Mesenchymal stem cell (in vitro differentiated cells and primary cell): ENCODE measurements around the gene DCLK3.

ENCODE experiments used
- DNase-seq: peaks from one replicate; pipeline ENCODE4 v3.0.0-alpha.2; 2013
- H2AFZ ChIP-seq: one replicate; pipeline ENCODE4 v1.6.1; 2013; ENCODE audit warnings: low read depth, mild to moderate bottlenecking, control low read depth, inconsistent platforms, low read length, moderate library complexity
- H2AK5ac ChIP-seq: 2 replicates; pipeline ENCODE4 v1.6.1; 2013; ENCODE audit warnings: low read length, moderate library complexity, mild to moderate bottlenecking, inconsistent platforms; ENCODE audit not compliant: severe bottlenecking
- H2BK120ac ChIP-seq: one replicate; pipeline ENCODE4 v1.6.1; 2013; ENCODE audit warnings: low read depth, mild to moderate bottlenecking, inconsistent platforms, low read length, moderate library complexity
- H2BK12ac ChIP-seq, 2 experiments: one replicate each; pipeline ENCODE4 v1.6.1; 2013; ENCODE audit warnings: inconsistent platforms in 2 of 2, low read length in 2 of 2, mild to moderate bottlenecking in 2 of 2, moderate library complexity in 2 of 2, control low read depth in 1 of 2
- H2BK15ac ChIP-seq: one replicate; pipeline ENCODE4 v1.6.1; 2013; ENCODE audit warnings: mild to moderate bottlenecking, low read depth, inconsistent platforms; ENCODE audit not compliant: poor library complexity, severe bottlenecking
- H2BK5ac ChIP-seq: 2 replicates; pipeline ENCODE4 v1.6.1; 2013; ENCODE audit warnings: low read depth, mild to moderate bottlenecking, low read length, control low read depth, inconsistent platforms; ENCODE audit not compliant: poor library complexity, severe bottlenecking
- H3K14ac ChIP-seq, 2 experiments: one replicate each; pipeline ENCODE4 v1.6.1; 2013; ENCODE audit warnings: inconsistent platforms in 2 of 2, low read length in 2 of 2, control low read depth in 1 of 2, mild to moderate bottlenecking in 1 of 2, moderate library complexity in 1 of 2
- H3K18ac ChIP-seq, 2 experiments: one replicate each; pipeline ENCODE4 v1.6.1; 2013; ENCODE audit warnings: inconsistent platforms in 2 of 2, low read length in 2 of 2, control low read depth in 1 of 2, low read depth in 1 of 2, mild to moderate bottlenecking in 1 of 2
- H3K23ac ChIP-seq, 2 experiments: one replicate each; pipeline ENCODE4 v1.6.1; 2013; ENCODE audit warnings: inconsistent platforms in 2 of 2, low read length in 2 of 2, mild to moderate bottlenecking in 2 of 2, moderate library complexity in 2 of 2, control low read depth in 1 of 2
- H3K27ac ChIP-seq: 2 replicates; pipeline ENCODE4 v1.5.1; 2013; ENCODE audit warnings: mild to moderate bottlenecking, moderate library complexity, low read length, control low read depth, inconsistent platforms; ENCODE audit not compliant: poor library complexity, severe bottlenecking
- H3K27me3 ChIP-seq, 2 experiments: 2 replicates each; pipeline versions ENCODE4 v1.6.1 to v1.7.0; 2013; ENCODE audit warnings: low read length in 2 of 2, mild to moderate bottlenecking in 2 of 2, moderate library complexity in 2 of 2, control low read depth in 1 of 2, inconsistent platforms in 1 of 2; ENCODE audit not compliant: control insufficient read depth in 1 of 2, insufficient read depth in 1 of 2
- H3K36me3 ChIP-seq, 2 experiments: 2 replicates each; pipeline versions ENCODE4 v1.6.1 to v1.7.0; 2013; ENCODE audit warnings: low read length in 2 of 2, control low read depth in 1 of 2, inconsistent platforms in 1 of 2, low read depth in 1 of 2, mild to moderate bottlenecking in 1 of 2; ENCODE audit not compliant: insufficient read depth in 2 of 2, control insufficient read depth in 1 of 2
- H3K4ac ChIP-seq, 2 experiments: one replicate each; pipeline ENCODE4 v1.6.1; 2013; ENCODE audit warnings: inconsistent platforms in 2 of 2, low read length in 2 of 2, mild to moderate bottlenecking in 2 of 2, moderate library complexity in 2 of 2, control low read depth in 1 of 2, low read depth in 1 of 2
- H3K4me1 ChIP-seq: 2 replicates; pipeline ENCODE4 v1.6.1; 2013; ENCODE audit warnings: low read depth, low read length, control low read depth; ENCODE audit not compliant: control insufficient read depth, insufficient read depth
- H3K4me2 ChIP-seq: 2 replicates; pipeline ENCODE4 v1.6.1; 2013; ENCODE audit warnings: low read length, mild to moderate bottlenecking, inconsistent platforms; ENCODE audit not compliant: poor library complexity, severe bottlenecking
- H3K4me3 ChIP-seq, 2 experiments: 2 replicates each; pipeline versions ENCODE4 v1.5.1 to v1.7.0; 2013; ENCODE audit warnings: low read length in 2 of 2, mild to moderate bottlenecking in 2 of 2, control low read depth in 1 of 2, low read depth in 1 of 2; ENCODE audit not compliant: insufficient read depth in 1 of 2
- H3K79me1 ChIP-seq: replicated peaks from 2 replicates; pipeline ENCODE4 v1.6.1; 2013; ENCODE audit warnings: mild to moderate bottlenecking, control low read depth, low read length, inconsistent platforms; ENCODE audit not compliant: poor library complexity, severe bottlenecking
- H3K9ac ChIP-seq: 2 replicates; pipeline ENCODE4 v1.7.0; 2013; ENCODE audit warnings: mild to moderate bottlenecking, low read length, moderate library complexity
- H3K9me3 ChIP-seq: 2 replicates; pipeline ENCODE4 v1.7.0; 2013; ENCODE audit warnings: mild to moderate bottlenecking, low read length; ENCODE audit not compliant: control insufficient read depth
- H4K8ac ChIP-seq: one replicate; pipeline ENCODE4 v1.6.1; 2013; ENCODE audit warnings: inconsistent platforms, mild to moderate bottlenecking, low read length, moderate library complexity
- H4K91ac ChIP-seq: one replicate; pipeline ENCODE4 v1.6.1; 2013; ENCODE audit warnings: mild to moderate bottlenecking, low read length, inconsistent platforms
- WGBS: methylation state at CpG from one replicate; pipeline ENCODE4 v1.1.7; 2013; ENCODE audit warnings: mixed read lengths; 5-methylcytosine and 5-hydroxymethylcytosine counted together

DCLK3 gene

DNA sequence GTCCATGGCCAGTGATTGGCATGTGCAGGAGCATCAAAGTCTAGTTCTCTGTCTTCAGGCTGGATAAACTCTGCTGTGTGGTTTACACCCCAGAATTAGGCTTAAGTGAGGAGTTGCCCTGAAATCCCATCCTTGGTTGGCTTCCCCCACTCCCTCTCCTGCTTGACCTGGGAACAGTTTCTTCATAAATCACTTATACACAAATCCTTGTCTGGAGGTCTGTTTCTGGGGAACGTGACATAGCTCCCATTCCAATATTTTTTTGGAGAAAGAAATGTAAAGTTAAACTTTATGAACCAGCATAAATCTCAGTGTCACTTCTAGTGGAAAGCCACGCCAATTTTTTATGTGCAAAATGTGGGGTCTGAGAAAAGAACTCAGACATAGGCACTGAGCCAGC lies 98.2 kb downstream of the DCLK3 start:
- H2BK120ac ChIP-seq: no peak overlapping the region
- H2BK12ac ChIP-seq: no peak overlapping the region
- H3K4me2 ChIP-seq: no peak overlapping the region
- H3K4me1 ChIP-seq: no peaks in the 10 kb centered on the region
- H2AFZ ChIP-seq: no peak overlapping the region
- no peak overlapping the region for H2AK5ac ChIP-seq
- H3K36me3 ChIP-seq: no peaks in the 10 kb centered on the region
- 38% methylated on average over 1 of the region's 2 CpGs for WGBS
- no peak overlapping the region for H3K14ac ChIP-seq
- no peak for DNase-seq
- H3K4me3 ChIP-seq: no peak overlapping the region
- no peak overlapping the region for H2BK5ac ChIP-seq
- H3K27me3 ChIP-seq: no peaks in the 10 kb centered on the region
- H3K23ac ChIP-seq: no peak overlapping the region
- H4K91ac ChIP-seq: no peak overlapping the region
- H3K79me1 ChIP-seq: no peaks in the 10 kb centered on the region
- no peaks in the 10 kb centered on the region for H3K9me3 ChIP-seq
- H3K27ac ChIP-seq: no peak overlapping the region
- no peak overlapping the region for H4K8ac ChIP-seq
- no peak overlapping the region for H2BK15ac ChIP-seq
- no peak overlapping the region for H3K9ac ChIP-seq
- H3K18ac ChIP-seq: no peak overlapping the region
- H3K4ac ChIP-seq: no peak overlapping the region

DNA sequence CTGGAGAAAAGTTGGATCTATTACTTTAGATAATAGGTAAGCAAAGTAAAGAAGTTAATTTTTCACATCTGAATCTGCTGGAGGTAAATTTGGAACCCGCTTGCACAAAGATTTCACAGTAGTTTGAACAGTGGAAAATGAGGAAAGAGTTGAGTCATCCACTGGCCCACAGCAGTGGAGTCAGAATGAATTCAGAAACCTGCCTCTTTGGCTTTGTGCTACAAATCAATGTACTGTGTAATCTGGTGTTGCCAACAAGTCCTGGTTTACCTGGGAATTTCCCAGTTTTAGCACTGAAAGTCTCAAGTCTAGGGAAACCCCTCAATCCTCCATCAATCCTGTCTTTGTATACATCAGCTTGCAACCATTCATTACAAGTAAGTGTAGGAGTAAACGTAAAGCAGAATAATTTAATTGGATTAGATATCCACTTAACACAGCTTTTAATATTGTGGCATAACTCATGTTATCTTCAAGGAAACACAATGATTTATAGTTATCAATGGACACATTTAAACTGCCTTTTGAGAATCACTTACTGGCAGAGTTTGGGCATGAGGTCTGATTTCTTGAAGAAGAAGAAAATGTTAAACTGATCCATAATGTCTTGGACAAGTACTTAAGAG lies 100.6 kb downstream of the DCLK3 start:
- no peak overlapping the region for H2BK15ac ChIP-seq
- no peak overlapping the region for H2BK120ac ChIP-seq
- H2BK12ac ChIP-seq: no peak overlapping the region
- no peak overlapping the region for H3K23ac ChIP-seq
- H3K79me1 ChIP-seq: no peaks in the 10 kb centered on the region
- H4K8ac ChIP-seq: no peak overlapping the region
- H2AFZ ChIP-seq: no peak overlapping the region
- no peak overlapping the region for H4K91ac ChIP-seq
- no peak overlapping the region for H3K4ac ChIP-seq
- no peak overlapping the region for H3K4me2 ChIP-seq
- no peaks in the 10 kb centered on the region for H3K9me3 ChIP-seq
- no peaks in the 10 kb centered on the region for H3K27me3 ChIP-seq
- H2BK5ac ChIP-seq: no peak overlapping the region
- H3K36me3 ChIP-seq: no peaks in the 10 kb centered on the region
- peak; percentile 12 for DNase-seq
- H3K4me1 ChIP-seq: no peaks in the 10 kb centered on the region
- WGBS: 88% methylated on average over 1 of the region's 2 CpGs
- no peak overlapping the region for H3K18ac ChIP-seq
- H2AK5ac ChIP-seq: no peak overlapping the region
- H3K9ac ChIP-seq: peak overlapping the region; percentile 39
- no peak overlapping the region for H3K4me3 ChIP-seq
- H3K27ac ChIP-seq: peak overlapping the region; percentile 63
- H3K14ac ChIP-seq: no peak overlapping the region

DNA sequence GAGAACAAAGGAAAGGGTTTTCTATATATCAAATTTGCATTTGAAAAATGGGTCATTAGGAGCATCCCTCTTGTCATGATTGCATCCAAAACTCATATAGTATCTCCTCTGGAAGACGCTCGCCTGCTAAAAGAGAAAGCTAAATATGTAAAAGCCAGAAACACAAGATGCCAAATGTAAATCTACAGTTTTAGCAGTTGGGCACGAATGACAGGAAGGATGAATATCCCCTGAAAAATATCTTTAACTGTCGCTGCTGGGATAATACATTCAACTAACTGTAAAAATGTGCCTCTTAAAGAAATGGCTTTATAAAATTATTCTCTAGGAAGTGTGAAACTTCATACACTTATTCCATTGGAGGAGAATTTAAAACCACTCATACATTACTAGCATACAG lies 101.7 kb downstream of the DCLK3 start:
- H3K4ac ChIP-seq: no peak overlapping the region
- no peak overlapping the region for H2AFZ ChIP-seq
- H3K79me1 ChIP-seq: no peaks in the 10 kb centered on the region
- no peak overlapping the region for H2BK12ac ChIP-seq
- H4K8ac ChIP-seq: no peak overlapping the region
- H3K27ac ChIP-seq: no peak overlapping the region
- no peak overlapping the region for H3K18ac ChIP-seq
- H3K27me3 ChIP-seq: no peaks in the 10 kb centered on the region
- H3K4me3 ChIP-seq: no peak overlapping the region
- WGBS: 90% methylated on average over 2 of the region's 4 CpGs
- no peak overlapping the region for H3K23ac ChIP-seq
- H4K91ac ChIP-seq: no peak overlapping the region
- no peaks in the 10 kb centered on the region for H3K36me3 ChIP-seq
- no peak overlapping the region for H2BK120ac ChIP-seq
- DNase-seq: no peak
- no peak overlapping the region for H3K4me2 ChIP-seq
- H2BK5ac ChIP-seq: no peak overlapping the region
- H3K9me3 ChIP-seq: no peaks in the 10 kb centered on the region
- H3K4me1 ChIP-seq: no peaks in the 10 kb centered on the region
- H2BK15ac ChIP-seq: no peak overlapping the region
- H3K9ac ChIP-seq: no peak overlapping the region
- no peak overlapping the region for H2AK5ac ChIP-seq
- no peak overlapping the region for H3K14ac ChIP-seq
